Brain microvascular endothelial cell (primary cell): ENCODE measurements around the gene AK6.
"Not testable (repeated sequence)": the region's sequence is repeated elsewhere in the genome, so short reads cannot be mapped to it uniquely, and the experiment has no call there.

Source experiments
- DNase-seq: peaks from one replicate; pipeline ENCODE4 v3.0.0-alpha.2; 2020
- H3K27ac ChIP-seq: fragments of 250-450 bp; sonication (Bioruptor Pico); 2 replicates; pipeline ENCODE4 v1.5.1; 2020; ENCODE audit warnings: mild to moderate bottlenecking, moderate library complexity
- H3K27me3 ChIP-seq: fragments of 250-450 bp; sonication (Bioruptor Pico); replicated peaks from 2 replicates; pipeline ENCODE4 v1.5.1; 2020; ENCODE audit warnings: mild to moderate bottlenecking
- H3K36me3 ChIP-seq: fragments of 250-450 bp; sonication (Bioruptor Pico); replicated peaks from 2 replicates; pipeline ENCODE4 v1.5.1; 2020; ENCODE audit warnings: mild to moderate bottlenecking
- H3K4me3 ChIP-seq: 2 replicates; pipeline ENCODE4 v1.5.1; 2011; ENCODE audit warnings: low read depth, mild to moderate bottlenecking, control low read depth, low read length, moderate library complexity
- CTCF ChIP-seq: IDR thresholded peaks from 2 replicates; pipeline ENCODE4 v1.5.1; 2011; ENCODE audit warnings: low read depth, mild to moderate bottlenecking, moderate library complexity, low read length, control low read depth, inconsistent platforms; ENCODE audit errors: missing control alignments
- in situ Hi-C: cut with HindIII; loops from 2 replicates; pipeline ENCODE4 v1.10.0; 2017; ENCODE audit warnings: low sequenced_read_pairs, low pct_ligation_motif_present

The AK6 gene

GRCh38 chr5:69414885-69415583 lies 45.7 kb upstream of the AK6 start, which contains the start of gene MARVELD2:
Gene MARVELD2, plus strand, starts transcription at chr5:69415116. Its CDS starts 4,270 bp downstream, at chr5:69419386.
- in situ Hi-C loops: no loop called here
- DNase-seq: peak; percentile 19
- Histone ChIP-seq H3K36me3 (peaks cover 4% of the 10 kb centered on the region), H3K27ac (no peak within 1 kb of the TSS), H3K27me3 (no peaks in the 10 kb centered on the region), H3K4me3 (peak within 1 kb of the TSS; percentile 59)
- TF ChIP-seq CTCF: peak; percentile 53

- Histone ChIP-seq H3K36me3 (peaks cover 7% of the 10 kb centered on the region), H3K4me3 (no peak overlapping the region), H3K27ac (no peak overlapping the region), H3K27me3 (no peaks in the 10 kb centered on the region)
- TF ChIP-seq CTCF: no peak
- in situ Hi-C loops: no loop called here
- DNase-seq: no peak
These were observed 35.5 kb upstream of the AK6 start for GRCh38 chr5:69404659-69405330.

- in situ Hi-C loops: no loop called here
These were observed 9.1 kb upstream of the AK6 start for GRCh38 chr5:69378376-69378775.

GRCh38 chr5:69374911-69375446 lies 5.7 kb upstream of the AK6 start:
- Histone ChIP-seq H3K27ac (no peak overlapping the region), H3K36me3 (peaks cover 10% of the 10 kb centered on the region), H3K4me3 (no peak overlapping the region), H3K27me3 (no peaks in the 10 kb centered on the region)
- no peak for DNase-seq
- in situ Hi-C loops: no loop called here
- TF ChIP-seq CTCF: no peak

More at GRCh38 chr5:69378376-69378775, 9.1 kb upstream of the AK6 start:
- TF ChIP-seq CTCF: no peak
- Histone ChIP-seq H3K36me3 (peaks cover 19% of the 10 kb centered on the region), H3K4me3 (no peak overlapping the region), H3K27me3 (no peaks in the 10 kb centered on the region), H3K27ac (no peak overlapping the region)
- no peak for DNase-seq

- no peak overlapping the region for H3K4me3 ChIP-seq
- no peak overlapping the region for H3K27ac ChIP-seq
- DNase-seq: no peak
- in situ Hi-C loops: no loop called here
- H3K27me3 ChIP-seq: no peaks in the 10 kb centered on the region
- peaks cover 8% of the 10 kb centered on the region for H3K36me3 ChIP-seq
- no peak for TF ChIP-seq CTCF
These were observed 3.1 kb upstream of the AK6 start for GRCh38 chr5:69372394-69372793.

- DNase-seq, H3K27ac ChIP-seq, H3K27me3 ChIP-seq, in situ Hi-C loops: not testable (repeated sequence)
- H3K4me3 ChIP-seq: peak overlapping the region; percentile 73
- H3K36me3 ChIP-seq: peaks cover 13% of the 10 kb centered on the region
These were observed 1.0 kb upstream of the AK6 start for GRCh38 chr5:69370335-69370734.
